WERI-Rb-1 (cell line): ENCODE data around the gene ADGRD1.

ENCODE experiments used
- DNase-seq: peaks from one replicate; pipeline ENCODE4 v3.0.0-alpha.2; 2020
- H3K27ac ChIP-seq: fragments of 250-450 bp; sonication (Bioruptor Pico); 2 replicates; pipeline ENCODE4 v1.5.1; 2020; ENCODE audit warnings: mild to moderate bottlenecking, moderate library complexity
- H3K27me3 ChIP-seq: fragments of 250-450 bp; sonication (Bioruptor Pico); 2 replicates; pipeline ENCODE4 v1.5.1; 2021; ENCODE audit warnings: mild to moderate bottlenecking, low read depth, moderate library complexity; ENCODE audit not compliant: insufficient read depth, severe bottlenecking
- H3K36me3 ChIP-seq: fragments of 250-450 bp; sonication (Bioruptor Pico); 2 replicates; pipeline ENCODE4 v1.5.1; 2020; ENCODE audit warnings: mild to moderate bottlenecking, moderate library complexity
- H3K4me3 ChIP-seq: 2 replicates; pipeline ENCODE4 v1.5.1; 2011; ENCODE audit warnings: low read depth, mild to moderate bottlenecking, control low read depth, low read length
- H3K9me3 ChIP-seq: fragments of 250-450 bp; sonication (Bioruptor Pico); 2 replicates; pipeline ENCODE4 v1.5.1; 2021; ENCODE audit warnings: mild to moderate bottlenecking, moderate library complexity; ENCODE audit not compliant: severe bottlenecking
- CTCF ChIP-seq: IDR thresholded peaks from 2 replicates; pipeline ENCODE4 v1.5.1; 2011; ENCODE audit warnings: low read depth, mild to moderate bottlenecking, control low read depth, inconsistent platforms, low read length

The ADGRD1 gene

GRCh38 chr12:130968611-130969010 is 14.9 kb downstream of the ADGRD1 start:
- no peaks in the 10 kb centered on the region for H3K27me3 ChIP-seq
- H3K27ac ChIP-seq = no peak overlapping the region
- H3K36me3 ChIP-seq = no peaks in the 10 kb centered on the region
- no peak for TF ChIP-seq CTCF
- no peak for DNase-seq
- H3K9me3 ChIP-seq = no peaks in the 10 kb centered on the region
- H3K4me3 ChIP-seq = no peak overlapping the region

DNA sequence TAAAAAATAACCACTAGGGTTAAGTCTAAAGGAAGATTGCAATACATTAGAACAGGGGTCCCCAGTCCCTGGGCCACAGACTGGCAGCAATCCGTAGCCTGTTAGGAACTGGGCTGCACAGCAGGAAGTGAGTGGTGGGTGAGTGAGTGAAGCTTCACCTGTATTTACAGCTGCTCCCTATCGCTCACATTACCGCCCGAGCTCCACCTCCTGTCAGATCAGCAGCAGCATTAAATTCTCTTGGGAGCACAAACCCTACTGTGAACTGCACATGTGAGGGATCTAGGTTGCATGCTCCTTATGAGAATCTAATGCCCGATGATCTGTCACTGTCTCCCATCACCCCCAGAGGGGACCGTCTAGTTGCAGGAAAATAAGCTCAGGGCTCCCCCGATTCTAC is 15.5 kb downstream of the ADGRD1 start:
- Histone ChIP-seq H3K27ac (no peak overlapping the region), H3K36me3 (no peaks in the 10 kb centered on the region), H3K9me3 (no peaks in the 10 kb centered on the region), H3K27me3 (no peaks in the 10 kb centered on the region), H3K4me3 (no peak overlapping the region)
- no peak for DNase-seq
- no peak for TF ChIP-seq CTCF

- Histone ChIP-seq H3K27me3 (no peaks in the 10 kb centered on the region), H3K27ac (no peak overlapping the region), H3K4me3 (no peak overlapping the region), H3K9me3 (no peaks in the 10 kb centered on the region), H3K36me3 (no peaks in the 10 kb centered on the region)
- TF ChIP-seq CTCF = no peak
- DNase-seq = no peak
Measured at GRCh38 chr12:130970165-130970907, 16.6 kb downstream of the ADGRD1 start.

DNA sequence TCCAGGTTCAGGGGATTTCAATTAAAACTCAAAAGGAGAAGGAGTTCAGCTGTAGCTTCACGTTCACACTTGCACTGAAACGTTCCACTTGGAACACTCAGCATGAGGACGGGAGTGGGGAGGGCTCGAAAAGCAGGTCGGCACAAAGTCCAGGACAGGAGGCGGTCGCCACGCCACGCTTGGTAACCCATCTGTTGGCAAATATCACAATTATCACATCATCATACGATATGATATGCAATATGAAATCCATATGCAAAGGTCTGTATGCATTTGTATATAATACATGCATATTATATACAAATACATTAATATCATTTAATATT is 17.2 kb downstream of the ADGRD1 start:
- Histone ChIP-seq H3K36me3 (no peaks in the 10 kb centered on the region), H3K27me3 (no peaks in the 10 kb centered on the region), H3K4me3 (no peak overlapping the region), H3K27ac (no peak overlapping the region), H3K9me3 (no peaks in the 10 kb centered on the region)
- DNase-seq = no peak
- TF ChIP-seq CTCF = no peak

GRCh38 chr12:130971925-130972585 is 18.3 kb downstream of the ADGRD1 start:
- DNase-seq = no peak
- no peak for TF ChIP-seq CTCF
- no peak overlapping the region for H3K4me3 ChIP-seq
- H3K36me3 ChIP-seq = no peaks in the 10 kb centered on the region
- H3K27ac ChIP-seq = no peak overlapping the region
- H3K9me3 ChIP-seq = no peaks in the 10 kb centered on the region
- no peaks in the 10 kb centered on the region for H3K27me3 ChIP-seq

DNA sequence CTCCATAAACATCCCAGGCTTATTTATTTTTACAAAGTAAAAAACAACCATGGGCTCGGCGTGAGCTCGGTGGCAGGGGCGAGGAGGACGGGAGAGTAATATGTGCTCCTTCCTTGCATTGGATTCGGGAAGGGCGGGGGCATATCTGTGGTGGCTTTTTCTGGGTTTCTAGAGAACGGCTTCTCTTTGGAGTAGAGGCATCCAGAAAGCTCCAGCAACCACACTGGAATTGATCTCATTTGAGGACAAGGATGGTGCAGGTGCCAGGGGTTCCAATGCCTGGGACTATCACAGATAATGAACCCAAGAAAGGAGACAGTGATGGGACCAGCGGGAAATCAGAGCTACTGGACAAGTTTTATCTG is 18.9 kb downstream of the ADGRD1 start:
- Histone ChIP-seq H3K9me3 (no peaks in the 10 kb centered on the region), H3K27me3 (no peaks in the 10 kb centered on the region), H3K36me3 (no peaks in the 10 kb centered on the region), H3K4me3 (no peak overlapping the region), H3K27ac (no peak overlapping the region)
- DNase-seq = no peak
- no peak for TF ChIP-seq CTCF
